K562 (cell line): ENCODE measurements around the gene LMTK2. TPM values are rescaled to one million over a fixed set of nuclear protein-coding genes. Genes with fewer than 3 reads are reported as not detected.
A peak's percentile ranks its signal among the peaks of the same experiment; 100 is the strongest.

Source experiments
- ATAC-seq: fragments of 200-7000 bp; cut with Tn5 transposase; 3 replicates; pipeline ENCODE4 v1.9.1; 2020; ENCODE audit warnings: moderate library complexity
- BruUV-seq: library from RNA; stranded (reverse); fragments of 400-500 nt; replicated peaks from 2 replicates; lab custom pipeline; 2021; lab: Mats Ljungman, UMichigan
- CTCF ChIA-PET: fragments of 300-600 bp; formaldehyde crosslinking; extraction: SDS; loops from one replicate; lab custom pipeline; 2021; ENCODE audit warnings: low intra/inter-chr PET ratio; lab: Yijun Ruan, JAX
- POLR2A ChIA-PET: fragments of 300-600, 350-650 bp; sonication (Branson Sonifier 250); formaldehyde crosslinking; extraction: SDS; loops from one replicate; lab custom pipeline; 2021; ENCODE audit warnings: antibody characterized with exemption, inconsistent platforms; lab: Yijun Ruan, JAX
- DNase-seq, 4 experiments: peaks; one replicate each; pipeline versions ENCODE4 v3.0.0 to v3.0.0-alpha.2; 2011 to 2018; ENCODE audit warnings: low spot score in 3 of 4, mixed read lengths in 3 of 4; ENCODE audit errors: extremely low read depth in 1 of 4
- FAIRE-seq: peaks from 2 replicates; lab custom pipeline; 2011; peaks lifted over from hg19 to GRCh38; lab: Jason Lieb, UNC
- H2AFZ ChIP-seq: 2 replicates; pipeline ENCODE4 v1.6.0; 2011; ENCODE audit warnings: low read depth, low read length, control low read depth, inconsistent platforms
- H3K27ac ChIP-seq: fragments of 200-600 bp; 3 replicates; pipeline ENCODE4 v1.8.0; 2011; ENCODE audit warnings: low read depth, mild to moderate bottlenecking, control low read depth, inconsistent platforms, low read length, moderate library complexity, mixed read lengths; ENCODE audit errors: extremely low read depth
- H3K27me3 ChIP-seq, 2 experiments: fragments of 300-600 bp in 1 of 2; 2 replicates in 1 of 2; 3 replicates in 1 of 2; pipeline versions ENCODE4 v1.6.0 to v1.8.0; 2011; ENCODE audit warnings: inconsistent platforms in 2 of 2, low read length in 2 of 2, mild to moderate bottlenecking in 1 of 2, mixed read lengths in 1 of 2, moderate library complexity in 1 of 2; ENCODE audit not compliant: control insufficient read depth in 2 of 2, insufficient read depth in 2 of 2
- H3K36me3 ChIP-seq: fragments of 300-600 bp; 3 replicates; pipeline ENCODE4 v1.8.0; 2011; ENCODE audit warnings: mild to moderate bottlenecking, low read length, inconsistent platforms; ENCODE audit not compliant: control insufficient read depth, insufficient read depth
- H3K4me1 ChIP-seq, 2 experiments: fragments of 200-600 bp in 1 of 2; replicated peaks in 1 of 2; 2 replicates in 1 of 2; 3 replicates in 1 of 2; pipeline versions ENCODE4 v1.5.1 to v1.8.0; 2011; ENCODE audit warnings: inconsistent platforms in 2 of 2, low read length in 2 of 2, mild to moderate bottlenecking in 1 of 2, mixed read lengths in 1 of 2, moderate library complexity in 1 of 2; ENCODE audit not compliant: control insufficient read depth in 2 of 2, insufficient read depth in 2 of 2
- H3K4me2 ChIP-seq: 2 replicates; pipeline ENCODE4 v1.6.1; 2011; ENCODE audit warnings: low read length, control low read depth, inconsistent platforms, mixed read lengths; ENCODE audit not compliant: insufficient read depth
- H3K4me3 ChIP-seq: fragments of 200-600 bp; sonication (generic), shearing (Covaris generic); 2 replicates; pipeline ENCODE4 v1.5.1; 2016; ENCODE audit warnings: control low read depth, inconsistent platforms
- H3K79me2 ChIP-seq: fragments of 200-600 bp; 3 replicates; pipeline ENCODE4 v1.8.0; 2011; ENCODE audit warnings: low read length, inconsistent platforms; ENCODE audit not compliant: control insufficient read depth, insufficient read depth
- H3K9ac ChIP-seq, 2 experiments: 2 replicates each; pipeline versions ENCODE4 v1.6.0 to v1.6.1; 2011; ENCODE audit warnings: low read depth in 2 of 2, low read length in 2 of 2, control low read depth in 1 of 2, inconsistent platforms in 1 of 2, mild to moderate bottlenecking in 1 of 2, mixed read lengths in 1 of 2; ENCODE audit not compliant: insufficient read depth in 1 of 2
- H3K9me1 ChIP-seq: one replicate; pipeline ENCODE4 v1.6.0; 2011; ENCODE audit warnings: inconsistent platforms, mild to moderate bottlenecking, low read length, moderate library complexity; ENCODE audit not compliant: control insufficient read depth, insufficient read depth
- H3K9me3 ChIP-seq: replicated peaks from 2 replicates; pipeline ENCODE4 v1.5.1; 2011; ENCODE audit warnings: low read depth, low read length, inconsistent platforms; ENCODE audit not compliant: control insufficient read depth, insufficient read depth
- H4K20me1 ChIP-seq: replicated peaks from 2 replicates; pipeline ENCODE4 v1.6.1; 2011; ENCODE audit warnings: low read length, inconsistent platforms, mixed read lengths; ENCODE audit not compliant: control insufficient read depth, insufficient read depth
- ARNT ChIP-seq, 2 experiments: fragments of 450-650 bp; IDR thresholded peaks; 2 replicates each; pipeline ENCODE4 v1.6.1; 2016; ENCODE audit warnings: mild to moderate bottlenecking in 1 of 2
- KAT2B ChIP-seq: IDR thresholded peaks from one replicate; pipeline ENCODE4 v1.6.1; 2012; ENCODE audit warnings: low read depth, mild to moderate bottlenecking, control low read depth, inconsistent platforms, low read length, moderate library complexity
- PHF20 ChIP-seq: fragments of 450-650 bp; IDR thresholded peaks from 2 replicates; pipeline ENCODE4 v1.6.1; 2018; ENCODE audit not compliant: partially characterized antibody
- PHTF2 ChIP-seq: fragments of 250-450 bp; sonication (Bioruptor Pico); IDR thresholded peaks from 2 replicates; pipeline ENCODE4 v1.5.0; 2021; ENCODE audit warnings: mild to moderate bottlenecking
- POLR2G ChIP-seq: fragments of 200-400 bp; formaldehyde crosslinking; IDR thresholded peaks from 2 replicates; pipeline ENCODE4 v1.6.1; 2017; ENCODE audit warnings: low read depth, mild to moderate bottlenecking, antibody characterized with exemption, low read length, moderate library complexity
- SMAD4 ChIP-seq: fragments of 250-450 bp; sonication (Bioruptor Pico); conservative IDR thresholded peaks from 2 replicates; pipeline ENCODE4 v1.8.0; 2021; ENCODE audit warnings: inconsistent platforms, mild to moderate bottlenecking, moderate library complexity
- SNIP1 ChIP-seq: fragments of 450-650 bp; IDR thresholded peaks from 2 replicates; pipeline ENCODE4 v1.7.1; 2017; ENCODE audit warnings: low read depth, mild to moderate bottlenecking
- WHSC1 ChIP-seq: IDR thresholded peaks from one replicate; pipeline ENCODE4 v1.6.1; 2012; ENCODE audit warnings: low read length, control low read depth, inconsistent platforms
- ZNF282 ChIP-seq: sonication (generic); formaldehyde crosslinking; IDR thresholded peaks from 2 replicates; pipeline ENCODE4 v1.8.1; 2023; ENCODE audit warnings: missing genetic modification reagents
- ZNF766 ChIP-seq: fragments of 200-800 bp; sonication (Bioruptor generic); conservative IDR thresholded peaks from 2 replicates; pipeline ENCODE4 v1.6.1; 2016; ENCODE audit warnings: missing genetic modification characterization, missing compliant biosample characterization
- WGBS: fragments of 100-300 bp; shearing (Covaris generic); methylation state at CpG from one replicate; pipeline ENCODE4 v1.1.6; 2016; ENCODE audit warnings: low coverage, mixed read lengths; ENCODE audit not compliant: insufficient coverage; ENCODE audit errors: missing lambda C conversion rate; 5-methylcytosine and 5-hydroxymethylcytosine counted together
- in situ Hi-C: fragments of 300-500 bp; cut with MboI; formaldehyde crosslinking; loops from 4 replicates; pipeline ENCODE4 v1.15.0; 2018; ENCODE audit warnings: inconsistent platforms, mixed read lengths
- intact Hi-C: fragments of 100-400 bp; cut with micrococcal nuclease; formaldehyde crosslinking; loops from 2 replicates; pipeline ENCODE4 v1.14.2; 2022
- polyA plus RNA-seq, 8 experiments: library from polyadenylated mRNA; depleted of rRNA in 4 of 8; stranded (reverse) in 5 of 8; unstranded in 3 of 8; fragments of >200 nt; fragmentation: Nextera tagmentation in 2 of 8; fragmentation: Illumina TruSeq in 1 of 8; extraction: Ambion mirVana in 2 of 8; extraction: Trizol in 1 of 8; gene quantifications; 2 replicates each; pipeline versions ENCODE4 v1.2.1 to v1.2.3, GENCODE V29; 2011 to 2014; ENCODE audit warnings: inconsistent platforms in 1 of 8, missing spikeins in 1 of 8
- total RNA-seq, 7 experiments: library from RNA; depleted of rRNA in 6 of 7; stranded (reverse); fragments of >200 nt in 6 of 7; fragmentation: Illumina TruSeq in 2 of 7; extraction: Trizol in 2 of 7; gene quantifications; 2 replicates each; pipeline versions ENCODE4 v1.2.1 to v1.2.3, GENCODE V29; 2011 to 2021; ENCODE audit warnings: low replicate concordance in 1 of 7
- TF ChIP-seq, protein P1 (sequence below): fragments of 450-650 bp; formaldehyde crosslinking; IDR thresholded peaks from 2 replicates; pipeline ENCODE4 v1.4.0; 2020; ENCODE audit warnings: mild to moderate bottlenecking, moderate library complexity
- TF ChIP-seq, protein P2 (sequence below): fragments of 450-650 bp; IDR thresholded peaks from 2 replicates; pipeline ENCODE4 v1.7.0; 2016; ENCODE audit warnings: borderline replicate concordance

Gene LMTK2
- total and polyA plus RNA-seq, 9 of the 15 experiments (the other 6 are each of a cell fraction or from before 2014, with no cell fraction given): 0.78 to 16.4 (median 6.3) TPM

DNA sequence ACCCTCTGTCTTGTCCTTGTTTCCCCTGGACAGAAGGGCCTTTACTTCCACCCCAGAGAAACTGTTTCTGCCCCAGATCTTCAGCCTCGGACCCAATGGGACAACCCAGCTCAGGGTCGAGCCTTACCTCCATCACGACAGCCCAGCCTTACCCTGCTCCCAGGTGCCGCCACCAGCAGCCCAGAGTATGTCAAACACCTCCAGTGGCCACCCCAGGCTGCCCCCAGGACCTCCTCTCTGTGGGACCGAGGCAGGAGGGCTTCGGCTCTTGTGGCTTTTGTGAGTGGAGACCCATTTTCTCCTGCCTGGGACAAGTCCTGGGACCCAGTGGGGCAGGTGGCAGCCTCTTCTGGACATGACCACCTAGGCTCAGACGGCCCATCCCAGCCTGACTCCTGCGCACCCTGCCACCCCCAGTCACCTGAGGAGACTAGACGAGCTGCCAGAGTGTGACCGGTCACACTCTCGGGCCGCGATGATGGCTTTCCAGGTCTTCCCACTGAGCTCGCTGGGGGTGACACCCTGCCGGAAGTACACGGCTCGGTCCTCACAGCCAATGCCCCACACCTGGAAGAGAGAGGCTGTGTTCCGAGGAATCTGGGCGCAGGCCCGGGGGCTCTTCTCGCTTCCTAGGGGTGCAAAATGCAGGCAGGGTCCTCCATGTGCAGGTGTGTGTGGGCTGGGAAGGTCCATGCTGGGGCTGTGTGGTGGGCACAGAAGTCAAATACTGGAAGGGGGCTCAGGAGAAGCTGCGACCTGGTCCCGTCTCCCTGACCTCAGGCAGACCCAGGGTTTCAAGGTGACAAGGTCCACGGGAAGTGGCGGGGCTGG is 129.9 kb downstream of the LMTK2 start:
- Histone ChIP-seq H3K4me2 (no peak overlapping the region), H3K9me1 (no peaks in the 10 kb centered on the region), H3K4me3 (no peak overlapping the region), H3K4me1 (peaks cover 0 to 29% of the 10 kb centered on the region in 2 experiments; a peak in 1 of 5 replicates), H3K27ac (no peak overlapping the region), H4K20me1 (0 out of 2 replicates have a peak, but pooled peaks cover 6% of the 10 kb centered on the region), H3K27me3 (peaks cover 4 to 22% of the 10 kb centered on the region in 2 experiments; a peak in 3 of 5 replicates), H2AFZ (no peak overlapping the region), H3K9me3 (no peaks in the 10 kb centered on the region), H3K9ac (0 out of 4 replicates have a peak overlapping the region, but pooled peaks of 1 of the 2 experiments have one; percentile 26), H3K79me2 (no peaks in the 10 kb centered on the region), H3K36me3 (no peaks in the 10 kb centered on the region)
- ChIA-PET POLR2A (interaction anchor here (1.0 to 1.8 kb wide), 2 partner anchors 18 to 49 kb away, joined by 3 to 8 read pairs; no protein-coding TSS in a partner anchor), CTCF (no interaction called here)
- DNase-seq (no peak), FAIRE-seq (no peak), ATAC-seq (no peak; the same call in 1 of the 3 replicates)
- 38% methylated on average over 25 of the region's 25 CpGs for WGBS
- intact Hi-C loops: no loop called here
- in situ Hi-C loops: loop anchor here (5.0 kb wide), 1 partner anchor 46 kb away; the partner anchor contains the start of gene BRI3
- BruUV-seq: no TSS peak
- TF ChIP-seq ARNT (IDR thresholded peaks at IDR 0.05) (no peak), POLR2G (0 out of 2 replicates have a peak, but pooled peaks have one; percentile 32)

DNA sequence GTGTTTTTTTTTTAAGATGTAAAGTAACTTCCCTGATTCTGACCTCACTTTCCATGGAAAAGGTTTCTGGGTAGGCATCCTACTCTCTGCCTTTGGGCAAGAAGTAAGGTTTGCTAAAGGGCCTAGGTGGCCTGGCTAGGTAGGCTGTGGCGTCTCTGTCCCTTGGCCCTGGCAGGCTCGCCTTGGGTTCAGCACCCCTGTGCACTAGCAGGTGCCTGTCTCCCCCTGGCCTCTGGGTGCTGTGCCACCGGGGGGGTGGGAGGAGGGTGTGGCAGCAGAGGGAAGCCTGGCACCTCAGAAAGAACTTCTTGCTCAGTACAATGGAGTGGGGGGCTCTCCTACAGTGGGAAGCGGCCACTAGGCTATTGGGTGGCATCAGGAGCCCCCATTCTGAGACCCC is 131.4 kb downstream of the LMTK2 start:
- no peaks in the 10 kb centered on the region for H3K9me1 ChIP-seq
- H2AFZ ChIP-seq: no peak overlapping the region
- ATAC-seq (no peak), DNase-seq (no peak), FAIRE-seq (no peak)
- BruUV-seq: no TSS peak
- no peak overlapping the region for H3K9ac ChIP-seq
- no peak overlapping the region for H3K4me2 ChIP-seq
- no peak overlapping the region for H3K4me3 ChIP-seq
- no peaks in the 10 kb centered on the region for H3K79me2 ChIP-seq
- H3K9me3 ChIP-seq: no peaks in the 10 kb centered on the region
- 76% methylated on average over 2 of the region's 4 CpGs for WGBS
- intact Hi-C loops (no loop called here), in situ Hi-C loops (loop anchor here (5.0 kb wide), 1 partner anchor 44 kb away; the partner anchor contains the start of gene BRI3)
- CTCF ChIA-PET: no interaction called here
- POLR2A ChIA-PET: no interaction called here
- peaks cover 2 to 16% of the 10 kb centered on the region in 2 experiments; a peak in 3 of 5 replicates for H3K27me3 ChIP-seq
- H3K27ac ChIP-seq: no peak overlapping the region
- H3K36me3 ChIP-seq: no peaks in the 10 kb centered on the region
- peaks cover 0 to 22% of the 10 kb centered on the region in 2 experiments; a peak in 2 of 5 replicates for H3K4me1 ChIP-seq
- 0 out of 2 replicates have a peak, but pooled peaks cover 6% of the 10 kb centered on the region for H4K20me1 ChIP-seq
- no peak for TF ChIP-seq PHF20
- TF ChIP-seq SMAD4 (CRISPR knock-in tag): no peak
- TF ChIP-seq SNIP1: no peak
- no peak for TF ChIP-seq ZNF766
- TF ChIP-seq WHSC1: no peak
- no peak for TF ChIP-seq ZNF282 (CRISPR knock-in tag)
- TF ChIP-seq, protein P1, sequence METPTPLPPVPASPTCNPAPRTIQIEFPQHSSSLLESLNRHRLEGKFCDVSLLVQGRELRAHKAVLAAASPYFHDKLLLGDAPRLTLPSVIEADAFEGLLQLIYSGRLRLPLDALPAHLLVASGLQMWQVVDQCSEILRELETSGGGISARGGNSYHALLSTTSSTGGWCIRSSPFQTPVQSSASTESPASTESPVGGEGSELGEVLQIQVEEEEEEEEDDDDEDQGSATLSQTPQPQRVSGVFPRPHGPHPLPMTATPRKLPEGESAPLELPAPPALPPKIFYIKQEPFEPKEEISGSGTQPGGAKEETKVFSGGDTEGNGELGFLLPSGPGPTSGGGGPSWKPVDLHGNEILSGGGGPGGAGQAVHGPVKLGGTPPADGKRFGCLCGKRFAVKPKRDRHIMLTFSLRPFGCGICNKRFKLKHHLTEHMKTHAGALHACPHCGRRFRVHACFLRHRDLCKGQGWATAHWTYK (CRISPR knock-in tag): no peak
- TF ChIP-seq, protein P2, sequence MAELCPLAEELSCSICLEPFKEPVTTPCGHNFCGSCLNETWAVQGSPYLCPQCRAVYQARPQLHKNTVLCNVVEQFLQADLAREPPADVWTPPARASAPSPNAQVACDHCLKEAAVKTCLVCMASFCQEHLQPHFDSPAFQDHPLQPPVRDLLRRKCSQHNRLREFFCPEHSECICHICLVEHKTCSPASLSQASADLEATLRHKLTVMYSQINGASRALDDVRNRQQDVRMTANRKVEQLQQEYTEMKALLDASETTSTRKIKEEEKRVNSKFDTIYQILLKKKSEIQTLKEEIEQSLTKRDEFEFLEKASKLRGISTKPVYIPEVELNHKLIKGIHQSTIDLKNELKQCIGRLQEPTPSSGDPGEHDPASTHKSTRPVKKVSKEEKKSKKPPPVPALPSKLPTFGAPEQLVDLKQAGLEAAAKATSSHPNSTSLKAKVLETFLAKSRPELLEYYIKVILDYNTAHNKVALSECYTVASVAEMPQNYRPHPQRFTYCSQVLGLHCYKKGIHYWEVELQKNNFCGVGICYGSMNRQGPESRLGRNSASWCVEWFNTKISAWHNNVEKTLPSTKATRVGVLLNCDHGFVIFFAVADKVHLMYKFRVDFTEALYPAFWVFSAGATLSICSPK: no peak
- TF ChIP-seq KAT2B: no peak
- no peak for TF ChIP-seq PHTF2 (CRISPR knock-in tag)
